SIG-M5 (cell line): ENCODE measurements around the gene IL18R1.

Experiments used
- DNase-seq: peaks from one replicate; lab custom pipeline; 2025; lab: John Stamatoyannopoulos, UW

The IL18R1 gene

DNA sequence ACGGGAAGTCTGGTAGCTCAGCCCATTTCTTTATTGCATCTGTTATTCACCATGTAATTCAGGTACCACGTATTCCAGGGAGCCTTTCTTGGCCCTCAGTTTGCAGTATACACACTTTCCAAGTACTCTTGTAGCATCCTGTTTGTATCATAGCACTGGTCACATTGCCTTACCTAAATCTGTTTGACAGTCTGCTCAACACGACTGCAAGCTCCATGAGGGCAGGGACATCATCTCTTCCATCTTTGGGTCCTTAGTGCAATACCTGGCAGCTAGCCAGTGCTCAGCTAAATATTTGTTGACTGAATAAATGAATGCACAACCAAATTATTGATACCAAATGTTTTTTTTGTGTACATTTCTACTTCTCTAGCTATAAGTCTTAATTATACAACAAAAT lies 11.2 kb upstream of the IL18R1 start:
- DNase-seq, result no peak

DNA sequence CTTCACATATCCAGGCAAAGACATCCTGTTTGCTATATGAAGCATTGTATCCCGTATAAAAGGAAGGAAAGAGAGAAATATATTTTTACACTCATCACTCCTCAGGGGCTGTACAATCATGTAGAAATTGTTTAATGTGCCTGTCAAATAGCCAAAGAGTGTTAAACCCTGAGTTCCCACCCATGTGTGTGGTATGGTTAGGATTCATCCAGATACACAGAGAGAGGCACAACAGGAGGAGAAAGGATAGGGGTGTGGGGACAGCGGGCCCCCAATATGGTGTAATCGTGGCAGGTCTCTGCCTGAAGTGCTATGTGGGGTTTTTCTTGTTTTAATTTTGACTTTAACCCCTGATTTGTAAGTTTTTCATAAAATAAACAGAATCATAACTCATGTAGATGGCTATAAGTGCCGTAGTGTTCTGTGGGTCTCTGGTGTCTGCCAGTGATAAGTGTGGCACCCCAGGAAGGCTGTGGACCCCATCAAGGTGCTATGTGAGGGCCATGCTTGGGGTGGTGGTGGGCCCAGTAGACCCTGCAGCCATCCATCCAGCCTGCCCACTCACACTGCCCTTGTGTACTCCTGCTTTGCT lies 10.2 kb upstream of the IL18R1 start:
- DNase-seq, result no peak

DNA sequence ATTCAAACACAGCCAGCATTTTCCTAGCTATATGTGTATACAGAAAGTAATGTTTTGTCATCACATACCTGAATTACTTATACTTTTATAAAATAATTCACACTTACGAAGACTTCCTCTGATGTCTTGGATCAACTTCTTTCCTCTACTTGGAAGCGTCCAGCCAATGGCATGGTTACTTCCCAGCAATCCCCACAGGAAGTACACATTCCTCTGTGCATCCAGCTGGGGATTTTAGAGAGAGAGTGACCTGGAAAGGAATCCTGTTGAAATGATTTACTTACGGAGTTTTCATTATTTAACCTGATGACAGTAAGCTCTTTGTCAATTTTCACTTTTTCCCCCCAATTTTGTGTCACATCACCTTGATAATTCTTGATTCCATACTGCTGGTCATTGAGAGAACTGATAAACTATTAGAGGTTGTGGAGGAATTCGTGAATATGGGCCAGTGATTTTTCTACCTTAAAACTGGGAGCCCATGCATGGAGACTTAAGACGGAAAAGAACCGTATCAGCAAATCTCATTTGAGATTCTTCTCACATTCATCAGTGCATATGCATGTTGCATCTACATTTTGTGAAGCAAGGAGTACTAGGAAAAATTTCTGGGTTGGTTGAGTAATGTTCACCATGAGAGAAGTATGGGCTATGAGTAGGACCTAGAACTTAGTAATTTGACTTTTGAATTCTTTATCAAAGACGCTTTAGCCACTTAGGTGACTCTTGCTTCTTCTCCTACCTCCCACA lies 9.0 kb upstream of the IL18R1 start:
- DNase-seq, result no peak

DNA sequence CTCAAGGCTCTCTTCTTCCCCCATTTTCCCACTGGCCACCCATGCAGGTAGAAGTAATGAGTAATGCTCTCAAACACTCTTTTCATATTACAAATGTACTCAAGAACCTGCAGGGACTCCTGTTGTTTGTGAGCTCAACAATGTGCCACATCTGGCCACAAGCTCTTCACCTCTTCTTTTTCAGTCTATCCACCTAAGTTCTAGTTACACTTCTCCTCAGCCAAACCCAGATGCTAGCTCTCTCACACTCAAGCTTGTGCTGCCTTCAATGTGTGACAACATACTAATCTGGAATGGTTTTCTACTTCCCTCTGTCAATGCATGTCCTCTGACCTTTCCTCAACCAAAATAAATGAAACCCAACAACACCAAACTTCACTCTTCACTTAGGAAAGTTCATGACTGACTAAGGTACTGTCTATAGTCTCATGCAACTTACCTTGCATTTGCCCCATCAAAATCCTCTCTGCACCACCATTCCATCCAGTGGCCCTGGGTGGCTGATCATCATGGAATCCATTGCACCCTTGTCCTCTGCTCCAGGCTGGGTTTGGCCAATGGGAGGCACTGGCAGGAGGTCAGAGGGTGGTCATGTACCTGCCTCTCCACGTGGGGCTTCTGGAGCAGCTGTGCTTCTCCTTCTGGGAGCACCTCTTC lies 5.3 kb upstream of the IL18R1 start:
- DNase-seq, result no peak

DNA sequence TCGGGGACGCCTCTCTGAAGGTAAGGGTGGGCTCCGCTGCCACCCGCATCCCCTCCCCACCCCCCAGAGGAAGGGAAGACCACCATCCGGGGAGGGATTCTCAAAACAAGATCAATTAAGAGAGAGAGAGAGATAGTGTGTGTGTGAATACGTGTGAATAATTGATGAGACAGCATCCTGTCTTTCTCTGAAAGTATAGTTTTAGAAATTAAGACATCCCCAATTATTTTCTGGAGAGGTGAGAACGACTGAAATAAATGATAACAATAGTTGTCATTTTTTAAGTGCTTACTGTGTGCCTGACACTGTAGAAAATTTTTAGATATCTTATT lies 751 bp downstream of the IL18R1 start:
- DNase-seq, result no peak

DNA sequence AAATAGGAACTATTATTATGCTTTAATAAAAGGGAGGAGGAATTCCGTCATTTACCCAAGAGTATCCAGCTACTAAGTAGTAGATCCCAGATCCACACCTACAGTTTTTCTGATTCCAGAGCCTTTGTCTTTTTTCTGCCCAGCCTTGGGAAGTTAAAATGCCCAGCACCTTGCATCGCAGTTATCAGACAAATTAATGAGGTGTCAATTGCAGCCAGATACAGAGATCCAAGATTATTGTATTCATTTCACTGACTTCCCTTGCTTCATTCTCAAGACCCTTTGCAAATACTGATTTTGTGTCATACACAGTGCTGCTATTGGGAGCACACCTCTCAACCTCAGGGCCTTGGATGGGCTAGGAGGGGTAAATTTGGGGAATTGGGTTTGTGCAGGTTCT lies 1.1 kb downstream of the IL18R1 start:
- no peak for DNase-seq

DNA sequence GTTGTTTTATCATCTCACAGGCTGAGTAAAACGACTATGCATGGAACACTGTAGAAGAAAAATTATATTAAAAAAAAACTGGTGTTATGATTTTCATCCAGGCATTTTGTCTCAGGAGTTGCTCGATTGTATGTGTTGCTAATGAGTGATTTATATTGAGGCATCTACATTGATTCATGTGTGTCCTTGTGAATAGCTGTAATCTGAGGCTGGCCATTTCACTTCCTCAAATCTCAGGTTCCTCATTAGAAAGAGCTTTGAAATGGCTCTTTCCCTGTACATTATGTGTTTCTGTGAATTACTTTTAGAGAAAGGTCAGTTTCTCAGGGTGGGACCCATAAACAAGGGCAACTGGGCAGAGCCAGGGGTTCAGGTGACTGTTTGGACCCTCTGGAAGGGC lies 2.3 kb downstream of the IL18R1 start:
- no peak for DNase-seq

DNA sequence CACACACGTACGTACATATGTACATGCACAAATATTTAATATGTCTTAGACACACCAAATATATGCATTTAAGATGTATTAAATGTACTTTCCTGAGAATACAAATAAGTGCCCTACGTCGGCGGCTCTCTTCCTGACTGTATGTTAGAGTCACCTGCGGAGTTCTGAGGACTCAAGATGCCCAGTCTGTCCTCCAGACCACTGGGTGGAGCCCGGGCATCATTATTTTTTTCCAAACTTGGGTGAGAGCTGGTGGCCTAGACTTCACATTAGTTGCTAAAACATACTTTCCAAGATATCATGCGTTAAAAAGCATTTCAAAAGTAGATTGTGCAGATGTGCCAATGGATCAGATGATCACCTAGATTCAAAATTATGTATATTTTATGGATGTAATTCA lies 2.9 kb downstream of the IL18R1 start:
- DNase-seq, result no peak

DNA sequence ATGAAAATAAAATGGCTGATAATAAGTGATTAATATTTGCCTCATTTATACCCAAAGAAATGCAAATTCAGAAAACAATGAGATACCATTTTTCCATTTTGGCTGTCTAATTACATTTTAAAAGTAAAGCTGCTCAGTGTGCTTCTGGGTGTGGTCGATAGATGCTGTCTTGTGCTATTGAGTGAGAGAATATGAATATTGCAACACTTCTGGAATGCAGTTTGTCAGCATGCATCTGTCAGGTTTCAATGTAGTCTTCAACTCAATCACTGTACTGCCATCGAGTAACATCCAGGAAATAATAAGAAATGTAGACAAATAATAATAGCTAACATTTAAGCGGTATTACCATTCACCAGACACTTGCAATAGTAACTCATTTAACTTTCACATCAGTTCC lies 3.9 kb downstream of the IL18R1 start:
- no peak for DNase-seq

DNA sequence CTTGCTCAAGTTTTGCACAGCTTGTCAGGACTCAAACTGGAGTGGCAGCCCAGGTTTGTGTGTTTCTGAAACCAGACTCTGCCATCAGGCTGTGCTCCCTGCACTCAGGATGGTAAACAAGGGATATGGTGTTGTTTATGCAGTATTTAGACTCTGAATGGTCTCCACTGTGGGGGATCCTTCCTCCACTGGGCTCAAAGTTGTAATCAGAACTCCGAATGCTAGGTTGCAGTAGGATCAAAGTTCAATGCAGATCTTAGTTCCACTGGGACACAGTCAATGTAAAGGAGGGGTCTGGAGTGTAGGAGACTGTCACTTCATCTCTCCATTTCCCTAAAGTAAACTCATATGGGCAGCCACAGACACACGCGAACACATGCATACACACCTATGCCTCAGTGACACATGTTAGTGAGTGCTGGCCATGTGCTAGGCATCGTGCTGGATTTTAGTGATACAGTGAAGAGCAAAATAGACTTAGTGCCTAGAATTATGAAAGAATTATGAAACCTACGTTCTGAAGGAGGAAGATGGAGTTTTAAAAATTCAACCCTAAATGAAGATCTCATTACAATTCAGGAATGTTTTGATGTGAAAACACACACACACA lies 6.1 kb downstream of the IL18R1 start:
- no peak for DNase-seq

DNA sequence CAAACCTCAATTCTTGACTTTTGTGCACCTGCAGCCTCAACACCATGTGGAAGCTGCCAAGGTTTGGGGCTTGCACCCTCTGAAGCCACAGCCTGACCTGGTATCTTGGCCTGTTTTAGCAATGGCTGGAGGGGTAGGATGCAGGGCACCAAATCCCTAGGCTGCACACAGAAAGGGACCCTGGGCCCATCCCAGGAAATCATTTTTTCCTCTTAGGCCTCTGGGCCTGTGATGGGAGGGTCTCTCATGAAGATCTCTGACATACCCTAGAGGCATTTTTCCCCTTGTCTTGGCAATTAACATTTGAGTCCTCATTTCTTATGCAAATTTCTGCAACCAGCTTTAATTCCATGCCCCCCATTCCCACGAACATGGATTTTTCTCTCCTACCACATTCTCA lies 10.2 kb downstream of the IL18R1 start:
- DNase-seq, result no peak

DNA sequence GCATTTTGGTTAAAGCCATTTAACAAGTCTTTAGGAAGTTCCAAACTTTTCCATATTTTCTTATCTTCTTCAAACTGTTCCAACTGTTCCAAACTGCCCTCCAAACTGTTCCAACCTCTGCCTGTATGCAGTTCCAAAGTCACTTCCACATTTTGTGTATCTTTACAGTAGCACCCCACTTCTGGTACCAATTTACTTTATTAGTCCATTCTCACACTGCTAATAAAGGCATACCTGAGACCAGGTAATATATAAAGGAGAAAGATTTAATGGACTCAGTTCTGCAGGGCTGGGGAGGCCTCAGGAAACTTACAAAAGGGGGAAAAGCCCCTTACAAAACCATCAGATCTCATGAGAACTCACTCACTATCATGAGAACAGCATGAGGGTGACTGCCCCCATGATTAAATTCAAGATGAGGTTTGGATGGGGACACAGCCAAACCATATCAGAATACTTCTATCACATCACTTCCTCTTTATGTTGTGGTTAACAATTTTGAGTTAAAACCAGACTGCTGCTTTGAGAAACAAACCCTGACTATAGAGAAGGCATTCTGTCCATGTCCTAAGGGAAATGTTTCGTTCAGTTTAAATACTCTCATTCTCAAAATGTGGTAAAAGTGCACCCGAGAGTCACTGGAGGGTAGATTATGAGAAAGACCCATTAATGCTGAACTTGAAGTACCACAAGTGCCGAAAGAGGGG lies 11.0 kb downstream of the IL18R1 start:
- DNase-seq, result no peak

DNA sequence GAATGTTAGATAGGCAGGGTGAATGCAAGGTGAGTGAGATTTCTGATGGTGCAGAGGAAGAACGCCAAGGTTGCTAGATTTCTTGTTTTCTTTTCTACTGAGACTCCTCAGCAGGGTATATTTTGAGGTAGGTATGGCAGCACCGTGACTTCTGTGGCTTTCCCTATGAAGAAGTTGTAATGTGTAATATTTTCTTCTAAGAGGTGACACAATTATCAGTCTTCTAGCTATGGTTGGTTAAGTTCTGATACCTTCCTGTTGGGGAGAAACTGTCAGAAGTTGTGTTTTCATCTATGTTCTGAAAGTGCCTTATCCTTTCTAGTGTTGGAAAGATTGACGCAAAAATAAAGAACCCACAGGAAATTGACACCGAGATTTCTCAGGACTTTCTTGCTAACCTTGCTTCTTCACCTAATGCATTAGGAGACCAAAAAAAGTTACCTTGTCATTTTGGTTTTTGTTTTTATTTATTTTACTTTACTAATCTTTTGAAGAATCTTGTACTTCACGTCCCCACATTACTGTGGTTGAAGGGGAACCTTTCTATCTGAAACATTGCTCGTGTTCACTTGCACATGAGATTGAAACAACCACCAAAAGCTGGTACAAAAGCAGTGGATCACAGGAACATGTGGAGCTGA lies 11.9 kb downstream of the IL18R1 start:
- no peak for DNase-seq

DNA sequence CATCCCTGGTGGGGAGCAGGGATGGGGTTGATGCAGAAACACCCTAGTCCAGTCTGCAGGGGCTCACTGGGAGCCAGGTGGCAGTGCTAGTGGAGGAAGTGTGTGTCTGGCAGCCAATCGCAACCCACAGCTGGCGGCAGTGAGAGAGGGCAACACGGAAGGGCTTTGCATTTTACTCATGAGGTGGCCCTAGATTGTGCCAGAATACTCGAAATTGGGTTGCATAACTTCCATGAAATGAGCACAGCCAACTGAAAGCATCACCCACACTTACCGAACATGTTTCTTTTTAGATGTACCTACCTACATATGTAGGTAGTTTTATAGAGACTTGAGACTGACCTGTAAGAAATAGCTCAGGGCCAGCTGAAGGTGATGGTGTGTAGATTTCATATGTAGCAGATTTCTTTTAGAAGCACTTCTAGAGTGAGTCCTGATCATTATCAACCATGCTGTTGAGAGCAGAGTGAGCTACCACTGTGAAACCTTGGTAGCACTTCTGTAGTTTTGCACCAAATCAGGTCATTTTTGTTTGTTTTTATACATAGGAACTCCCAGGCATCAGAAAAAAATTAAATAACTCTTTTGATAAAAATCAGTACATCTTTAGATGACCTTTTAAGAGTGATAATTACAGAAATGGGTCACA lies 13.0 kb downstream of the IL18R1 start:
- no peak for DNase-seq

DNA sequence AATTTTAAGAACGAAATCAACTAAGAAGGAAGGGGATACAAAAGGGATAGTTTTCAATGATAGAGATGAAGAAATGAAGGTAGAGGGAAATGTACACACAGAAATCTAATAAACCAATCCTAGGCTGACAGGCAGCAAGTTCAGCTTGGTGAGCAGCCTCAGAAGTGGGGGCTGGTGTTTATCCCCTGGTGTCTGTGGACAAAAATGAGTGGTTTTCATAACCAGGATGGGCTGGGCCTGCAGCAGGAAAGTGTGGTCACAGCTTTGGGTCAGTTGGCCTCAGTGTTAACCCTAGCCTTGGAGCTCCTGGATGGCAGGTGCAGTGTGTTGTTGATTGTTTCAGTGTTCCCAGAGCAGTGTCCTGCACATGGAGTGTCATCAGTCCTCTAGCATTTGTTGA lies 14.3 kb downstream of the IL18R1 start:
- DNase-seq, result no peak

DNA sequence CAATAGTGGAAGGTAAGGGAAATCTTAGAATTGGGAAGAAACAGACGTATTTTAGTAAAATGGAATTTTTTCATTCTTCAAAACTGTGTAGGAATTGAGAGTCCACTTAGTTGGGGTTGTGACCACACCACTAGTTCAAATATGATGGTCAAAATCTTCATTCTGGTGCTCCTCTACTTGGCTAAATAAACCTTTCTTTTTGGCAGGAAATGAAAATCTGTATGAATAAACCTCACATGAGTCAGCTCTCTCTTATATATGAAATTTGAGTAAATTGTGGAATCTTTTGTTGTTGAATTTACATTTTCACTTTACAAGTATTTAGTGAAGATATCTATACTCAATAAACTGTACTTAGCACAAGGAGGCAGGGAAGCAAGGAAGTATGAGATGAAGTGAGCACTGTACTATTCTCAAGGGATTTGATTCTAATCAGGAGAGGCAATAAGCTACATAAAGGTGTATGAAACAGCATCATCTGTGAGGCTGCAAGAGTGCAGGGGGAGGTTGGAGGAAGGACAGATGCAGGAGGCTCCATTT lies 20.5 kb downstream of the IL18R1 start:
- DNase-seq, result no peak

DNA sequence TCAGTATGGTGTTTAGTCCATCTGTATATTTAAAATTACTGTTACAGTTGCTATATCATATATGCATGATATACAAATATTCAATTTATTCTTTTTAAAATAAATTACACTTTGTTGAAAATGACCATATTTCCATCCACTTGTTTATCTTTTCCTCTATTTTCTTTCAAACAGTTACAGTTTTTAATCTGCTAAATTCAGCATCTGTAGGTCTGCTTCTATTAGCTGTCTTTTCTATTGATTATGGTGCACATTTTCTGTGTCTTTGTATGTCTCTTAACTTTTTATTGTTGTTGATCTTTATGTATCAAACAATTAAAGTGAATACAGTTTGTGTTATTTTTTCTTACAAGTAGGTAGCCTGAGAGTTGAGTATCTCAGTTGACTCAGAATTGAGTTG lies 28.1 kb downstream of the IL18R1 start:
- no peak for DNase-seq

DNA sequence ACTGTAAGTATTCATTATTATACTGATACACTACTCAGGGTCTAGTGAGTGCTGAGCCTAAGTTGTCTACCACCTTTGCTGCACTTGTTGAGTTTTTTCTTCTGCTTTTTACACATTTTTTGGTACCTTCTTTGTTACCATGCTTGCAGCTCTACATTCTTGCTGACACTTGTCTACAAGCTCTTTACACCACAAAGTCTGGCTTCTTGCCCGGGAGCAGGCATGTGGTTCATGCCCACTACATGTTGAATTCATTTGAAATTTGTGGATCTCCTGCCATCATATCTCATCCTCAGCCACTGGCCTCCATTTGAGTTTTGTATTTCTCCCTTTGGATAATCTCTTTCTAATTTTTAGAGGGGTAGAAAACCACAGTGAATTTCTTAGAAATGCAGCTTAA lies 29.9 kb downstream of the IL18R1 start:
- DNase-seq, result no peak

DNA sequence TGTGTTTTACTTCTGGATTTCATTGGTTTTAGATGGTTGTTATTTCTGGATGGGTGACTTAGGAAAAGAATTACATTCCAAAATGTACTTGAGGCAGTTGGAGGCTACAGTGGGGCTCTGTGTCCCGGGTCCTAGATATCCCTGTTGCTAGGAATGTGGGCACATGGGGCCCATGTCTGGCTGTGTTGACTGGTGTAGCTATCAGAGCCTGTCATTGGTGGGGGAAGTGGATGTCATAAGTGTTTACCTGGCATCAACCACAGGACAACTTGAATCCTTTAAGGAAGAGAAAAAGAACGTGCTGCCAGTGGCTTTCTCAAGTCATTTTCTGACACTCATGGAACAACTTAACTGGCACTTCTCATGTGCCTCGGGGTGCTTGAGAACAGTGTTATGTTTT lies 30.4 kb downstream of the IL18R1 start:
- DNase-seq, result no peak

DNA sequence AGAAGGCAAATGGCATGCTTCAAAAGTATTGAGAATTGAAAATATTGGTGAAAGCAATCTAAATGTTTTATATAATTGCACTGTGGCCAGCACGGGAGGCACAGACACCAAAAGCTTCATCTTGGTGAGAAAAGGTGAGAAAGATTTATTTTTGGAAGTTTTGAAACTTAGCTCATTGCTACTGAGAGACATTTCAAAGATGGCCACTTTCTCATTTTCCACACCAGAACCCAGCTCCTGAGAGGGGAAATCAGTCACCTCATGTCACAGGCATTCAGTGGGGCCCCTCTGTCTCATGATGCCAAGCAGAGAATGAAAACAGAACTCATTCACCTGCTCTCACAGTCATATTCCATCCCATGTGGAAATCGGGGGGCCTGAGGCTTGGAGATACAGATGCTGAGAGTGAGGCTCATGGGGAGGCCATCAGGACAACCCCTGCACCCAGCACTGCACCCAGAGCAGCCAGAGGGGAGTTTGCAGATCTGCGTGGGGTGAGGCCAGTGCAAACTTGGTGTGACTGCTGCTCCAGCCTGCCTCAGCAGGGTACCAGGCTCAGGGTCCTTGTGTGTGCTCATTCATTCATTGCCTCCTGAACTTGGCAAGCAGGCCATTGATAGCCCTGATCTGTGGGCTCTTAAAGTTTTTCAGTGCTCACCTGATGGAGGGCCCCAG lies 31.4 kb downstream of the IL18R1 start:
- no peak for DNase-seq
